Activated CD4-positive, alpha-beta T cell treated with anti-CD3 and anti-CD28 coated beads for 4 hours (primary cell): Measurements from ENCODE around the gene RNF180.
"Not testable (repeated sequence)": the region's sequence is repeated elsewhere in the genome, so short reads cannot be mapped to it uniquely, and the experiment has no call there.

Experiments
- DNase-seq, 2 donors: peaks; one replicate each; pipeline ENCODE4 v3.0.0-alpha.2; 2020

The RNF180 gene

GRCh38 chr5:64181440-64181839, 15.8 kb downstream of the RNF180 start:
- DNase-seq, result no peak

GRCh38 chr5:64183956-64184355, 18.3 kb downstream of the RNF180 start:
- no peak for DNase-seq

DNA sequence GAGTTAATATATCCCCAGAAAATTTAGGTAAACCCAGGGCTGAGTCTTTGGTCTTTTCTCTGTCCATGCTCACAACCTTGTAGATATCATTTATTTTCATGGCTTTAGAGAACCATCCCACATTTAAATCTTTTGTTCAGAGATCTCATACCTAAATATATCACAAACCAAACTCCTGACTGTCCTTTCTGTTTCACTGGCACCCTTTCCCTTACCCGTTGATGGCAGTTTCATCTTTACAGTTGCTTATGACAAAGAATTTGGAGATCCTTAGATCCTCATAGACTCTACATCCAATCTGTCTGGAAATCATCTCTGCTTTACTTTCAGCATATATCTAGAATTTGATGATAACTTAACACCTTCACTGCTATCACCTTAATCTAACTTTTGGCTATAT, 19.2 kb downstream of the RNF180 start:
- no peak for DNase-seq

DNA sequence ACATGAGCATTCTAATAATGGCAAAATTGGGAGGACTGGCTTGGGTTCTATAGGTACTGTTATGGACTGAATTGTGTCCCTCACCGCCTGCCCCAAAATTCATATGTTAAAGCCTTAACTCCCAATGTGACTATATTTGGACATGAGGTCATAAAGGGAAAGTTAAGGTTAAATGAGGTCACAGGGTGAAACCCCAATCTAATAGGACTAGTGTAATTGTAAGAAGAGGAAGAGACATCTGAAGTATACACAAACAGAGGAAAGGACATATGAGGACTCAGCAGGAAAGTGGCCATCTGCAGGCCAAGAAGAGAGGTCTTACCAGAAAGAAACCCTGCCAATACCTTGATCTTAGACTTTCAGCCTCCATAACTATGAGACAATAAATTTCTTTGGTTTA, 23.1 kb downstream of the RNF180 start:
- DNase-seq, result no peak

GRCh38 chr5:64190562-64191306, 25.1 kb downstream of the RNF180 start:
- no peak for DNase-seq

GRCh38 chr5:64195981-64196380, 30.3 kb downstream of the RNF180 start:
- no peak for DNase-seq

- no peak for DNase-seq
Measured at GRCh38 chr5:64199425-64199824, 33.8 kb downstream of the RNF180 start.

DNA sequence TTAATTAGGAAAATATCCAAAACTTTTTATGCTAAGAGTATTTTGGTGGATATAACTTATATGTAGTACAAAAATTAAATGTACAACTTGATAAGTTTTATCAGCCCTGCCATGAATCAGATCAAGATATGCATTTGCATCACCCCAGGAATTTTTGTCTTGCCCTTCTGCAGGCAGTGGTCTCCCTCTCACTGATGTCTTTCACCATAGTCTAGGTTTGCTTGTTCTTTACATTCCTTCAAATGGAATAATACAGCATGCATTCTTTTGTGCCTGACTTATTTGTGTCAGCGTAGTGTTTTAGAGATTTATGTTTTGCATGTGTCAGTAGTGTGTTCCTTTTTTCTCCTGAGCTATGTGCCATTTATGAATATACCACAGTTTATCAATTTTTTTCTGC, 36.4 kb downstream of the RNF180 start:
- DNase-seq, result no peak

GRCh38 chr5:64206653-64207052, 41.0 kb downstream of the RNF180 start:
- no peak for DNase-seq

GRCh38 chr5:64207978-64208377, 42.3 kb downstream of the RNF180 start:
- DNase-seq, result no peak

DNA sequence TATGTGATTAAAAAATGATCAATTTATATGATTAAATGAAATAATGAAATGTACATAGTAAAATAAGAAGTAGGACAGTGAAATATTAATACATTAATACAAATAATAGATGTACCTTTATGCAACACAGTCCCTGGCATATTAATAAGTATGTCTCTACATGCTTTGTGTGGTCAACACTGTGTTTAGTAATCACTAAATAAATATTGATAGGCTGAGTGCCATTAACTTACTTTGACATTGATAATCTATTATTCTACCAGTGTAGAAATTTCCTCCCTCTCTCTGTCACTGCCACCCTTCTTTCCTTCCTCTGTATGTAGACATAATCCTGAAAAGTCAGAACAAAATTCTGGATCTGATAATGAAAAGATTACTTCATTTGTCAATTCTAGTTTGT, 43.7 kb downstream of the RNF180 start:
- no peak for DNase-seq

DNA sequence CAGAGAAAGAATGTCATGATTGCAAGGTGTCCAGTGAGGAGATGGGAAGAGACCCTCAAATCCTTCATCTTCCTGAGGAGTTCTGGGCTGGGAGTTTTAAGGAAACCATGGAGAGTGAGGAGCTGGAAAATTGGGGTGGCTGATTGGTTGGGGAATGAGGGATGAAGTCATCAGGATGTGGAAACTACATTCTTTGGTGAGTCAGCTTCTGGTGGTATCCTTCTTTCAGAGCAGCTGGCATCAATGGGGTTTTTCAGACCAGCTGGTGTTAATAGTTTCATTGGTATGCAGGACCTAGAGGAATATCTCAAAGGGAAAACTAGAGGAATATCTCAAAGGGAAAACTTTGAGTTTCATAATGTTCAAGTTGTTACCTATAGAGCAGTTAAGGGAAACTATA, 45.2 kb downstream of the RNF180 start:
- DNase-seq, result no peak

GRCh38 chr5:64213011-64213410, 47.4 kb downstream of the RNF180 start:
- no peak for DNase-seq

DNA sequence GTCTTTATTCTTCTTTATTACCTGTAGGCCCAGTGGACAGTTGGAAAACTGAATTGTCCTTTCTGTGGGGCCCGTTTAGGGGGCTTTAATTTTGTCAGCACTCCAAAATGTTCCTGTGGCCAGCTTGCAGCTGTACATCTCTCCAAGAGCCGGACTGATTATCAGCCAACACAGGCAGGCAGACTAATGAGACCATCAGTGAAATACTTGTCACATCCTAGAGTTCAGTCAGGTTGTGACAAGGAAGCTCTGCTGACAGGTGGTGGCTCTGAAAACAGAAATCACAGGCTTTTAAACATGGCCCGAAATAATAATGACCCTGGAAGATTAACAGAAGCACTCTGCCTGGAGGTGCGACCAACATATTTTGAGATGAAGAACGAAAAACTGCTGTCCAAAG, 47.9 kb downstream of the RNF180 start:
- DNase-seq, result no peak

- no peak for DNase-seq
Measured at GRCh38 chr5:64214132-64214531, 48.5 kb downstream of the RNF180 start.

DNA sequence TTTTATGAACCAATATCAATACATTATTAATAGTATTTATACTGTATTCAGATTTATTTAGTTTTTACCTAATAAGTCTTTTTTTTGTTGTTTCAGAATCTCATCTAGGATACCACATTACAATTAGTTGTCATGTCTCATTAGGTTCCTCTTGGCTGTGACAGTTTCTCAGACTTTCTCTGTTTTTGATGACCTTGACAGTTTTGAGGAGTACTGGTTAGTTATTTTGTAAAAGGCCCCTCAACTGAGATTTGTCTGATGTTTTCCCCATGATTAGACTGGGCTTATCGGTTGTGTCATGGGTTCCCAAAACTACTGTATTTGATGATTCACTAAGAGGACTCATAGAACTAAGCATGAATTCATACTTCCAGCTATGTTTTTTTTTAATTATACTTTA, 56.3 kb downstream of the RNF180 start:
- no peak for DNase-seq

- not testable (repeated sequence) for DNase-seq
Measured at GRCh38 chr5:64225286-64225981, 59.8 kb downstream of the RNF180 start.

- DNase-seq, result not testable (repeated sequence)
Measured at GRCh38 chr5:64227131-64227537, 61.5 kb downstream of the RNF180 start.

GRCh38 chr5:64229163-64229774, 63.6 kb downstream of the RNF180 start:
- no peak for DNase-seq

DNA sequence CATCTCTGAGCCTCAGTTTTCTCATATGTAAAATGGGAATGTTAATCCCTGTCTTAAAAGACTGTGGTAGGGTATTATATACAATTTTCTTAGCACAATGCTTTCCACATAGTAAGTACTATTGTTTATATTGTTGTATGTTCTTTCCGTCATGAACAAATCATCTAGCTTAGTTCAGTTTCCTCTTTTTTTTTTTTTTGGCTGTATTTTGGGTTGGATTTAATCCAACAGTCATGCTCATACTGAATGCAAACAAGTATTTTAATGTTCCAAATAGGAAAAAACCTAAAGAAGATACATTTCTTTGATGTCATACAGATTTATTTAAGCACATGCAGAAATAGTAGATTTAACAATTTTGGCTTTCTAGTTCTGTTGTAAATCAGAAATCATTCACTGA, 95.1 kb downstream of the RNF180 start:
- no peak for DNase-seq

GRCh38 chr5:64269164-64269563, 103.5 kb downstream of the RNF180 start:
- no peak for DNase-seq

GRCh38 chr5:64273276-64273675, 107.6 kb downstream of the RNF180 start:
- DNase-seq, result no peak

GRCh38 chr5:64285188-64286130, 119.8 kb downstream of the RNF180 start:
- no peak for DNase-seq
